ENCODE measurements around the gene SEC63.
"Not testable (repeated sequence)": the region's sequence is repeated elsewhere in the genome, so short reads cannot be mapped to it uniquely, and the experiment has no call there.

The SEC63 gene

GRCh38 chr6:107890431-107890830, 67.6 kb downstream of the SEC63 start:
- not testable (repeated sequence) for H3K9ac ChIP-seq (ENCODE audit: low read length); H3K4me1 ChIP-seq (ENCODE audit: control insufficient read depth, low read depth, low read length); H4K8ac ChIP-seq (ENCODE audit: low read depth, low read length); H3K79me1 ChIP-seq (ENCODE audit: low read length); H3K4me3 ChIP-seq (ENCODE audit: low read length); H4K5ac ChIP-seq (ENCODE audit: low read length); H2BK5ac ChIP-seq (ENCODE audit: low read length); H3K23ac ChIP-seq (ENCODE audit: low read length); H3K56ac ChIP-seq (ENCODE audit: low read length); H2BK120ac ChIP-seq (ENCODE audit: low read depth, low read length); H3K27ac ChIP-seq (ENCODE audit: low read depth, low read length); H3K79me2 ChIP-seq (ENCODE audit: control insufficient read depth, insufficient read depth, low read length); H2AK5ac ChIP-seq (ENCODE audit: low read length); H2BK15ac ChIP-seq (replicated peaks; ENCODE audit: low read depth); H3K4me2 ChIP-seq (ENCODE audit: low read length); DNase-seq; H3K4ac ChIP-seq (ENCODE audit: low read depth, low read length); H3K18ac ChIP-seq (ENCODE audit: low read length); H3K27me3 ChIP-seq (ENCODE audit: insufficient read depth, low read length, poor library complexity); H3K36me3 ChIP-seq (ENCODE audit: control insufficient read depth, insufficient read depth, low read length)
- WGBS (ENCODE audit: extremely low coverage, insufficient coverage, low lambda C conversion rate), result no CpG with 5 or more reads among the region's 4 CpGs

GRCh38 chr6:107885950-107886349, 72.1 kb downstream of the SEC63 start:
- not testable (repeated sequence) for H3K27ac ChIP-seq (ENCODE audit: low read depth, low read length); H3K79me1 ChIP-seq (ENCODE audit: low read length); H3K27me3 ChIP-seq (ENCODE audit: insufficient read depth, low read length, poor library complexity); H3K79me2 ChIP-seq (ENCODE audit: control insufficient read depth, insufficient read depth, low read length); H2BK120ac ChIP-seq (ENCODE audit: low read depth, low read length); H3K36me3 ChIP-seq (ENCODE audit: control insufficient read depth, insufficient read depth, low read length); H2AK5ac ChIP-seq (ENCODE audit: low read length); H3K4ac ChIP-seq (ENCODE audit: low read depth, low read length); DNase-seq; H2BK15ac ChIP-seq (replicated peaks; ENCODE audit: low read depth); H3K23ac ChIP-seq (ENCODE audit: low read length); H3K4me3 ChIP-seq (ENCODE audit: low read length); H3K4me2 ChIP-seq (ENCODE audit: low read length); H4K5ac ChIP-seq (ENCODE audit: low read length); H3K9ac ChIP-seq (ENCODE audit: low read length); H4K8ac ChIP-seq (ENCODE audit: low read depth, low read length); H3K18ac ChIP-seq (ENCODE audit: low read length); H3K4me1 ChIP-seq (ENCODE audit: control insufficient read depth, low read depth, low read length); H3K56ac ChIP-seq (ENCODE audit: low read length); H2BK5ac ChIP-seq (ENCODE audit: low read length)
- no CpG with 5 or more reads among the region's 5 CpGs for WGBS (ENCODE audit: extremely low coverage, insufficient coverage, low lambda C conversion rate)

- no peaks in the 10 kb centered on the region for H3K27me3 ChIP-seq (ENCODE audit: insufficient read depth, low read length, poor library complexity)
- no peaks in the 10 kb centered on the region for H3K79me1 ChIP-seq (ENCODE audit: low read length)
Observed at GRCh38 chr6:107879941-107880340, 78.1 kb downstream of the SEC63 start.

GRCh38 chr6:107877968-107878367, 80.0 kb downstream of the SEC63 start:
- H3K9ac ChIP-seq (ENCODE audit: low read length), result no peak overlapping the region
- H4K8ac ChIP-seq (ENCODE audit: low read depth, low read length), result no peak overlapping the region
- H3K79me1 ChIP-seq (ENCODE audit: low read length), result no peaks in the 10 kb centered on the region
- no peak overlapping the region for H2BK120ac ChIP-seq (ENCODE audit: low read depth, low read length)
- no peak overlapping the region for H3K23ac ChIP-seq (ENCODE audit: low read length)
- H3K36me3 ChIP-seq (ENCODE audit: control insufficient read depth, insufficient read depth, low read length), result peaks cover 7% of the 10 kb centered on the region
- H2BK15ac ChIP-seq (replicated peaks; ENCODE audit: low read depth), result no peak overlapping the region
- H3K4ac ChIP-seq (ENCODE audit: low read depth, low read length), result no peak overlapping the region
- H3K4me2 ChIP-seq (ENCODE audit: low read length), result no peak overlapping the region
- H3K4me3 ChIP-seq (ENCODE audit: low read length), result no peak overlapping the region
- H3K4me1 ChIP-seq (ENCODE audit: control insufficient read depth, low read depth, low read length), result no peaks in the 10 kb centered on the region
- no peaks in the 10 kb centered on the region for H3K79me2 ChIP-seq (ENCODE audit: control insufficient read depth, insufficient read depth, low read length)
- H3K56ac ChIP-seq (ENCODE audit: low read length), result no peak overlapping the region
- no peaks in the 10 kb centered on the region for H3K27me3 ChIP-seq (ENCODE audit: insufficient read depth, low read length, poor library complexity)
- H2BK5ac ChIP-seq (ENCODE audit: low read length), result no peak overlapping the region
- H4K5ac ChIP-seq (ENCODE audit: low read length), result no peak overlapping the region
- H2AK5ac ChIP-seq (ENCODE audit: low read length), result no peak overlapping the region
- H3K27ac ChIP-seq (ENCODE audit: low read depth, low read length), result no peak overlapping the region
- DNase-seq, result no peak
- no CpG with 5 or more reads among the region's 1 CpG for WGBS (ENCODE audit: extremely low coverage, insufficient coverage, low lambda C conversion rate)
- H3K18ac ChIP-seq (ENCODE audit: low read length), result no peak overlapping the region

More at GRCh38 chr6:107879941-107880340, 78.1 kb downstream of the SEC63 start:
- Histone ChIP-seq H4K8ac (ENCODE audit: low read depth, low read length) (no peak overlapping the region), H3K27ac (ENCODE audit: low read depth, low read length) (no peak overlapping the region), H3K4ac (ENCODE audit: low read depth, low read length) (no peak overlapping the region), H2BK15ac (replicated peaks; ENCODE audit: low read depth) (no peak overlapping the region), H3K23ac (ENCODE audit: low read length) (no peak overlapping the region), H2BK120ac (ENCODE audit: low read depth, low read length) (no peak overlapping the region), H3K18ac (ENCODE audit: low read length) (no peak overlapping the region), H3K4me2 (ENCODE audit: low read length) (no peak overlapping the region), H2AK5ac (ENCODE audit: low read length) (no peak overlapping the region), H3K9ac (ENCODE audit: low read length) (no peak overlapping the region), H2BK5ac (ENCODE audit: low read length) (no peak overlapping the region), H3K36me3 (ENCODE audit: control insufficient read depth, insufficient read depth, low read length) (peaks cover 7% of the 10 kb centered on the region), H3K79me2 (ENCODE audit: control insufficient read depth, insufficient read depth, low read length) (no peaks in the 10 kb centered on the region), H3K4me1 (ENCODE audit: control insufficient read depth, low read depth, low read length) (no peaks in the 10 kb centered on the region), H4K5ac (ENCODE audit: low read length) (no peak overlapping the region), H3K4me3 (ENCODE audit: low read length) (no peak overlapping the region), H3K56ac (ENCODE audit: low read length) (no peak overlapping the region)
- WGBS (ENCODE audit: extremely low coverage, insufficient coverage, low lambda C conversion rate), result no CpG with 5 or more reads among the region's 3 CpGs
- no peak for DNase-seq

GRCh38 chr6:107871976-107872375, 86.0 kb downstream of the SEC63 start:
- Histone ChIP-seq H3K27me3 (ENCODE audit: insufficient read depth, low read length, poor library complexity) (no peaks in the 10 kb centered on the region), H3K18ac (ENCODE audit: low read length) (no peak overlapping the region), H3K36me3 (ENCODE audit: control insufficient read depth, insufficient read depth, low read length) (no peaks in the 10 kb centered on the region), H3K4me3 (ENCODE audit: low read length) (no peak overlapping the region), H2BK120ac (ENCODE audit: low read depth, low read length) (no peak overlapping the region), H3K56ac (ENCODE audit: low read length) (no peak overlapping the region), H3K4me1 (ENCODE audit: control insufficient read depth, low read depth, low read length) (no peaks in the 10 kb centered on the region), H3K79me1 (ENCODE audit: low read length) (no peaks in the 10 kb centered on the region), H3K9ac (ENCODE audit: low read length) (no peak overlapping the region), H3K23ac (ENCODE audit: low read length) (no peak overlapping the region), H3K79me2 (ENCODE audit: control insufficient read depth, insufficient read depth, low read length) (no peaks in the 10 kb centered on the region), H4K5ac (ENCODE audit: low read length) (no peak overlapping the region), H2AK5ac (ENCODE audit: low read length) (no peak overlapping the region), H4K8ac (ENCODE audit: low read depth, low read length) (no peak overlapping the region), H3K27ac (ENCODE audit: low read depth, low read length) (no peak overlapping the region), H2BK15ac (replicated peaks; ENCODE audit: low read depth) (no peak overlapping the region), H2BK5ac (ENCODE audit: low read length) (no peak overlapping the region), H3K4ac (ENCODE audit: low read depth, low read length) (no peak overlapping the region), H3K4me2 (ENCODE audit: low read length) (no peak overlapping the region)
- no peak for DNase-seq
- no CpG with 5 or more reads among the region's 2 CpGs for WGBS (ENCODE audit: extremely low coverage, insufficient coverage, low lambda C conversion rate)

GRCh38 chr6:107871512-107871911, 86.5 kb downstream of the SEC63 start:
- H2BK120ac ChIP-seq (ENCODE audit: low read depth, low read length); H3K56ac ChIP-seq (ENCODE audit: low read length); H4K5ac ChIP-seq (ENCODE audit: low read length); H3K4me3 ChIP-seq (ENCODE audit: low read length); H3K4me1 ChIP-seq (ENCODE audit: control insufficient read depth, low read depth, low read length); H2BK15ac ChIP-seq (replicated peaks; ENCODE audit: low read depth); H2AK5ac ChIP-seq (ENCODE audit: low read length); H3K18ac ChIP-seq (ENCODE audit: low read length); H3K9ac ChIP-seq (ENCODE audit: low read length); H3K27ac ChIP-seq (ENCODE audit: low read depth, low read length); H3K36me3 ChIP-seq (ENCODE audit: control insufficient read depth, insufficient read depth, low read length); H4K8ac ChIP-seq (ENCODE audit: low read depth, low read length); H2BK5ac ChIP-seq (ENCODE audit: low read length); H3K4me2 ChIP-seq (ENCODE audit: low read length); DNase-seq; H3K79me2 ChIP-seq (ENCODE audit: control insufficient read depth, insufficient read depth, low read length); H3K27me3 ChIP-seq (ENCODE audit: insufficient read depth, low read length, poor library complexity); H3K4ac ChIP-seq (ENCODE audit: low read depth, low read length); H3K23ac ChIP-seq (ENCODE audit: low read length); H3K79me1 ChIP-seq (ENCODE audit: low read length): not testable (repeated sequence)
- WGBS (ENCODE audit: extremely low coverage, insufficient coverage, low lambda C conversion rate), result no CpG with 5 or more reads among the region's 1 CpG

Data from mesendoderm (in vitro differentiated cells).